ENCODE results near the gene OAT.
A peak's percentile ranks its signal among the peaks of the same experiment; 100 is the strongest.

The OAT gene

GRCh38 chr10:124394583-124394982 is 24.1 kb downstream of the OAT start:
- no peak for DNase-seq

DNA sequence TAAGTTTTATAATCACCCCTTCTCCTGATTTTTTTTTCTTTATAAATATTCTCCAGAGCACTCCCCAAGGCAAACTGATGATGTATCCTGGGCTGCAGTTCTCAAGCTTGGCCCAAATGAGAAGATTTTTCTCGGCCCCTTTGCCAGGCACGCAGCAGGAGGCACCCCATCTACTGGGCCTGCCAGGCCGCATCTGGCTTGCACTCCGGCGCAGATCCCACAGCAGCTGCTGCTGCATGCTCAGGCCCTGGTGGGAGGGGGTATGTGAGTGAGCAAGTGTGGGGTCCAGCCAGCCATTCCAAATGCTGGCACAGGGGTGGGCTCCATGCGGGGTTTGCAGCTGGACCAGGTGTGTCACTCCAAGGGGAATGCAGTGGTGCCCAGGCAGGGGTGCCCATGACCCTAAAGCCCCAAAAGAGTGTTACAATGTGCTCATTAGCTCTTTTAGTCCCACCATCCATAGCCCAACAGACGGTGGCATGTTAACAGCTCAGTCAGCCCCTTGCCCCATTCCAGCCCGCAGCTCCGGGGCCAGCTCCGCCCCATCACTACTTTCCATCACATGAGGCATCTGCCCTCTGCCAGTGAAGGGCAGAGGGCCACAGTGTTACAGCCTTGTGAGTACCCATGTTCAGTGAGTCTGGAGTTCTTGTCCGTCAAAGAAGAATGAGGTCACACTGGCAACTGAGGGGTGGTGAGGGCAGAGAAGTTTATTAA is 25.9 kb downstream of the OAT start:
- DNase-seq = no peak

GRCh38 chr10:124390471-124391187 is 28.1 kb downstream of the OAT start:
- no peak for DNase-seq

DNA sequence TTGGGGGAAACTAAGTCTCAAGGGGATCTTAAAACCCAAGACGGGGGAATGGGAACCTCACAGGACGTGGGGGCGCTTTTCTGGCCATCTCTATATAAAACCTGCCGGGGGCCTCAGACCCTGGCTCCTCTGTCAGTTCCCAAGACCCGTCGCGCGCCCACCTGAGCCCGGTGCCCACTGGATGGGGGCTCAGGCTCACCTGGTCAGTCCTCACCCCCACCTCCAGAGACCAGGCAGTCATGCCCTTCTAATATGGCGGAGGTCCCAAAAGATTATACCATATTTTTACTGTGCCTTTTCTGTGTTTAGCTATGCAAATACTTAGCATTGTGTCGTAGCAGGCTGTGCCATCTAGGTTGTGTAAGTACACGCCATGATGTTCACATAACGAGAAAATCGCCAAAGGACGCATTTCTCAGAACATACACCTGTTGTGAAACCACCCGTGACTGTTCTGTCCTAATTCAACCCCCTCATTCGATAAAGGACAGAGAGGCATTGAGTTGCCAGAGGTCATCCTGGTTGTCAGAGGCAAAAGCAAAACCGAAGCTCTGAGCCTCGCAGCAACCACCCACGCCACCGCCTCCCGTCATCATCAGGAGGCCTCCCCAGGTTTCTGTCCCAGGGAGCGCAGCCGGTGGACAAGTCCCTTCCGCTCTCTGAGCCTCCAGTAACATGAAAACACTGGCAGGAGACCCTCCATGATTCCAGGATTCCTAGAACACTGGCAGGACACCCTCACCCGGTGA is 28.9 kb downstream of the OAT start:
- no peak for DNase-seq

GRCh38 chr10:124388823-124389612 is 29.7 kb downstream of the OAT start:
- DNase-seq = peak; percentile 93

DNA sequence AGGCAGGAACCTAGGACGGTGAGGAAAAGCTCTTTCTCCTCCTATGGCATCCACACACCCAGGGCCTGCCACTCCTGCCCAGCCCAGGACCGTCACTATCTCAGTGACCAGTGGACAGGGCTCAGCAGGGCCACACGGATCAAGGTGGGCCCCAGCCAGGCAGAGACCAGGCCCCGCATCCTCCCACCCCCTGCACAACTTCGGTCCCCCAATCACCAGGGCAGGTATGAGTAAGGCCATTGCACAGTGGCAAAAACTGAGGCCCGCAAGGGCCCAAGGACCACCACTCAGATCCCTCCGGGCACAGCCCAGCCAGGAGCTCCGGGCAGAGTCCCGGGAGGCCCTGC is 30.3 kb downstream of the OAT start:
- no peak for DNase-seq

- no peak for DNase-seq
Measured at GRCh38 chr10:124387078-124387874, 31.4 kb downstream of the OAT start.

DNA sequence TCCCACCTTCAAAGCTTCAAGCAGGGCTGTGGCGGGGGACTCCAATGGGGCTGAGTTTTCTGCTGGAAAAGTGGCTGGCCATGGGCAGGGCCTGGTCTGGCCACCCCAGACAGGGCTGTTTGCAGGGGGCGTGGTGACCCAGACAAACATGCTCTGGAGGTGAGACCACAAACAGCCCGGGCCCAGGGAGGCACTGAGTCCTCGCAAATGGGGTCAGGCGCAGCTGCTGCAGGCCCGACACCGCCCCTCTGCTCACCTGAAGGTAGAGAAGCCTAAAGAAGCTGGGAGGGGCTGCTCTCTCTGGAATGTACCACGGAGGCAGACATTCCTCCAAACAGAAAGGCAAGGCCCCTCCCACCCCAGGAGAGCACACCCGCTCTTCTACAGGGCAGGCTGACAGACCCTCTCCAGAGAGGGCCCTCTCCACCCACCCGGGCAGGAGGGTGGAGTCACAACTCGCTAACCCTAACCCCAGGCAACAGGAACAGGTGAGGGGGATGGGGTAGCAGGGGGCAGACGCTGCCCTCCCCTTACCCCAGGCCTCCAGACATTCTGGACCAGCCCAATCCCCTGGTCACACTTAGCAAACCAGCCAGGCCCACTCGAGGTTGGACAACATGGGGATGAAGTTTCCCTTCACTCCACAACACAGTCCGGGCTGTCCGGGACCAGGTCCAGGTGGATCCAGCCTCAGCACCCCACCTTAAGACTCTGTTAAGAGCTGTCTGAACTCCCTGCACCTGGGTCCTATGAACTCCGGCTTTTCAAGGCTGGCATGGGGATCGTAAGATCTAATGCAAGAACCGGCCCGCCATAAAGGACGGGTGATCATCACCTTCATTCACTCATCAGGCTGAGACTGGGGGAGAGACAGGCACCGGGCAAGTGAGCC is 32.3 kb downstream of the OAT start:
- DNase-seq = no peak

GRCh38 chr10:124385627-124386185 is 33.0 kb downstream of the OAT start:
- DNase-seq = no peak

GRCh38 chr10:124384591-124385190 is 34.0 kb downstream of the OAT start:
- DNase-seq = no peak

DNA sequence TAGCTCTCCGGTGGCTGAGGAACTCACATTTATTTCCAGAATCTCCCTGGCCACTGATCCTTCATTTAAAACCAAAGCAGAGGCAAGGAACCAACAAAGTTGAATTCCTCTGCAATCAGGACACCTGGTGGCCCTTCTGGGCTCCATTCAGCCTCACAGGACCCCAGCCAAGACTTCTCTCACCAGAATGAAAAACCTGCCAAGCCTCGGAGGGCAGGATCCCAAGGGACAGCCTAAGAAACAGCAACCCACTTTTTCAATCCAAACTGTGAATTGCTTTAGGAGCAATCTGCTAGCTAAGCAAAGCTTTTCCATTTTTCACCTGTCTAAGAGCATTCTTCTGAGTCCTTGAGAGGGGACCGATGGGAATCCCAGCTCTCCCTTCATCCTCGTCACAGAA is 34.6 kb downstream of the OAT start:
- DNase-seq = no peak

- no peak for DNase-seq
Measured at GRCh38 chr10:124383496-124383895, 35.2 kb downstream of the OAT start.

DNA sequence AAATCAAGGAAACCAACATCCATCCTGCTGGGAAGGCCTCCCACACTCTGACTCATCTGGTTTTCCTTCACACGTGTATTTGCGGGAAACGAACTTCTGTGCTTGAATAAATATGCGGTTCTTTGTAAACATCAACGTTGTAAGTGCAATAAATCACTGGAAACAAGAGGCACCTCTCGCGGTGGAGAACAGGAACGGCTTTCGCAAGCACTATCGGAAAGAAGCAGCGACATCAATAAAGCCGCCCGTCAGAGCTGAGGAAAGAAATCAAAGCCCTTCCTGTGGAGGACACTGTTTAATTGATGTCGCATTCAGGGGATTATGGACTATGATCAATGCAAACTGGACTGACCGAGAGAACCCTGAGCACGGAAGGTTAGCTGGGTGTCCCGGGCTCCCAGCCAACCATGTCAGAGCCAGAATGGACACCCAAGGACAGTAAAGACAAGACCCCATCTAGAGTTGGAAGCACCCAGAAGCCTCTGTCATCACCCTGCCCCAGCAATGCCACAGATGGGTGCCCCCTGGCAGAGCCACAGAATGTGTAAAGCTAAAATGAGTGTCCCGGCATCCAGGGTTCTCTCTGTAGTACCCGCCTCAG is 37.6 kb downstream of the OAT start:
- DNase-seq = no peak

DNA sequence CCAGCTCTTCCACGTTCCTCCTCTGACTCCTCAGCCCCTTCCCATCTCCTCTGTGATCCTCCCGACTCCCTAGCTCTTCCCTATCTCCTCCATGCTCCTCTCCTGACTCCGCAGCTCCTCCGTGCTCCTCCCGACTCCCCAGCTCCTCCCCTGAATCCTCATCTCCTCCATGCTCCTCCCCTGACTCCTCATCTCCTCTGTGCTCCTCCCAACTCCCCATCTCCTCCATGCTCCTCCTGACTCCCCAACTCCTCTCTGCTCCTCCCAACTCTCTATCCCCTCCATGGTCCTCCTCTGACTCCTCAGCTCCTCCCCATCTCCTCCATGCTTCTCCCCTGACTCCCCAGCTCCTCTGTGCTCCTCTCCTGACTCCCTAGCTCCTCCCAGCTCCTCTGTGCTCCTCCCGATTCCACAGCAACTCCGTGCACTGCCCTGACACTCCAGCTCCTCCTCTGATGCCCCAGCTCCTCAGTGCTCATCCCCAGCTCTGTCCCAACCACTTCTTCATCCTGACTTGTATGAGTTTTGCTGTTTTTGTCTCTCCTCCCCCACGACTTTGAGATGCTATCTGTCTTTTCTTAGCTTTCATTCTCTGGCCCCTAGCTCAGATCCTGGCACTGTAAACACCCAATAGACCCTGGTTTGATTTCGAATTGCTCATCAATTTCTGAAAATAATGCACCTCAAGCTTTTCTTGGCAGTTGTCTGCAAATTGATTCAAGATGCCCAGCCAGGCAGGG is 38.3 kb downstream of the OAT start:
- no peak for DNase-seq

GRCh38 chr10:124379609-124380193 is 39.0 kb downstream of the OAT start:
- no peak for DNase-seq

GRCh38 chr10:124378881-124379471 is 39.7 kb downstream of the OAT start:
- DNase-seq = no peak

DNA sequence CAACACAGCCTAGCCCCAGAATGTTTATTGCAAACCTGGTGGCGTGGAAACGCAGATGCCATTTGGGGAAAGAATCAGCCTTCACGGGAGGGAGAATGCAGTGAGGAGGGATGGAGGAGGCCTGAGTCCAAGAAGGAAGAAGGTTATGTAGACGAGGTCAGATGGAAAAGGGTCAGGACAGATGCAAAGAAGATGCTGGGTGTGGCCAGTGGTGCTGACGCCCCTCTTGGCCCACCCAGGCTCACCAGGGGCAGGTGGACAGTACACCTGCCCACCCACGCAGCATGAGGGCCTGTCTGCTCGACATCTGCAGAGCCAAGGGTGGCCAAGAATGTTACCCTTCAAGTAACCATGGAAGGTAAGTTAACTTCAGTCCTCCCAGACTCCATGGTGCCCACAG is 40.5 kb downstream of the OAT start:
- no peak for DNase-seq

DNA sequence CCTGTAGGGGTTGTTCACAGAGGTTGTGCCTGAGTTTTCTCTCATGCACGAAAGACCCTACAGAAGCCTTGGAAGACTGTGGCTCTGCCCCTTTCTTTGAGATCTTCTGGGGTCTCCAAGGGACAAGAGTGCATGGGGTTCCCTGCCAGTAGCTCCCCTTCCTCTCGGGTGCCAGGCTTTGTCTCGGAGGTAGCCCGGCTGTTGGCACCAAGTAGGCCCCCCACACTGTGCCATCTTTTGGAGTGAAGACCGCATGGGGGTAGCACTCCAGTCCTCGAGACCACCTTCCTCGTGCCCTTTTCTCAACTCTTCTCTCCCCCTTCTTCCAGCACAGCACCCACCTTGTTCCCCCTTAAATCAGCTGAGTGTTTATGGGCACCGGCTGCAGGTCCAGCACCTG is 41.6 kb downstream of the OAT start:
- no peak for DNase-seq

DNA sequence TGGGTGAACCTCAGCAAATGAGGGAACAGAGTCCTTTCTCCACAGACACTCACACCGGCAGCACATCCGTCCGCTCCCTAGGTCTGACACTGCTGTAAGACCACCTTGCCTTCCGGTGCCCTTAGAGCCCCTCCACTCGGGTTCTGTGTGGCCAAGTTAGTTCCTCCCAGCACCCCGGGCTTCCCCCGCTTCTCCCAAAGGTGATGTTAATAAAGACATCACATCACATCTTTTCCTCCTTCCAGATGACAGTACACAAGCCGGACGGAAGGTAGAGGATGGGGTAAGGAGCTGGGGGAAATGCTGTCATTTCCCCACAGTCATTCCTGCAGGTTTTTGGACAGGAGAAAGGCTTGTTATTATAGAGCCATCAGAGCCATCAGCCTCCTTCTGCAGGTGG is 42.3 kb downstream of the OAT start:
- DNase-seq = no peak
